Hepatocyte (in vitro differentiated cells): ENCODE measurements around the gene CA12. TPM values are rescaled to one million over a fixed set of nuclear protein-coding genes. Genes with fewer than 3 reads are reported as not detected.
A peak's percentile ranks its signal among the peaks of the same experiment; 100 is the strongest.

Source experiments
- DNase-seq: peaks from one replicate; pipeline ENCODE4 v3.0.0-alpha.2; 2016; ENCODE audit warnings: low spot score
- H2AFZ ChIP-seq: fragments of 200-600 bp; sonication (generic); 2 replicates; pipeline ENCODE4 v1.6.0; 2016; ENCODE audit warnings: antibody characterized with exemption, mild to moderate bottlenecking
- H3K27ac ChIP-seq: fragments of 200-600 bp; sonication (generic); 2 replicates; pipeline ENCODE4 v1.5.1; 2016; ENCODE audit warnings: mild to moderate bottlenecking
- H3K27me3 ChIP-seq: fragments of 200-600 bp; sonication (generic); 2 replicates; pipeline ENCODE4 v1.6.1; 2016
- H3K36me3 ChIP-seq: fragments of 200-600 bp; sonication (generic); replicated peaks from 2 replicates; pipeline ENCODE4 v1.5.1; 2016; ENCODE audit warnings: low read depth; ENCODE audit not compliant: insufficient read depth
- H3K4me1 ChIP-seq: fragments of 200-600 bp; sonication (generic); 2 replicates; pipeline ENCODE4 v1.5.1; 2016; ENCODE audit warnings: mild to moderate bottlenecking, moderate library complexity; ENCODE audit not compliant: insufficient read depth
- H3K4me2 ChIP-seq: fragments of 200-600 bp; sonication (generic); 2 replicates; pipeline ENCODE4 v1.6.0; 2016
- H3K4me3 ChIP-seq: fragments of 200-600 bp; sonication (generic); 2 replicates; pipeline ENCODE4 v1.5.1; 2016; ENCODE audit warnings: mild to moderate bottlenecking
- H3K79me2 ChIP-seq: fragments of 200-600 bp; sonication (generic); 2 replicates; pipeline ENCODE4 v1.6.0; 2017; ENCODE audit warnings: mild to moderate bottlenecking
- H3K9me2 ChIP-seq: fragments of 200-600 bp; sonication (generic); replicated peaks from 2 replicates; pipeline ENCODE4 v1.6.0; 2017; ENCODE audit warnings: mild to moderate bottlenecking; ENCODE audit not compliant: insufficient read depth
- H3K9me3 ChIP-seq: fragments of 200-600 bp; sonication (generic); 2 replicates; pipeline ENCODE4 v1.5.1; 2016; ENCODE audit warnings: low read depth, mild to moderate bottlenecking
- H4K20me1 ChIP-seq: fragments of 200-600 bp; sonication (generic); 2 replicates; pipeline ENCODE4 v1.6.0; 2016; ENCODE audit warnings: mild to moderate bottlenecking; ENCODE audit not compliant: insufficient read depth, poor library complexity, severe bottlenecking
- EZH2 ChIP-seq: fragments of 200-600 bp; sonication (generic); IDR thresholded peaks from 2 replicates; pipeline ENCODE4 v1.6.1; 2016; ENCODE audit warnings: antibody characterized with exemption, mild to moderate bottlenecking, borderline replicate concordance
- EZH2phosphoT487 ChIP-seq: fragments of 200-600 bp; sonication (generic); IDR thresholded peaks from one replicate; pipeline ENCODE4 v1.6.1; 2018; ENCODE audit warnings: antibody characterized with exemption, mild to moderate bottlenecking, low read depth, moderate library complexity; ENCODE audit not compliant: unreplicated experiment, severe bottlenecking
- WGBS: methylation state at CpG from one replicate; pipeline ENCODE4 v1.1.6; 2016; ENCODE audit warnings: low lambda C conversion rate; ENCODE audit errors: missing lambda C conversion rate; 5-methylcytosine and 5-hydroxymethylcytosine counted together
- polyA plus RNA-seq: library from polyadenylated mRNA; unstranded; fragments of >200 nt; fragmentation: Nextera tagmentation; extraction: Ambion mirVana; gene quantifications from 2 replicates; pipeline ENCODE4 v1.2.1, GENCODE V29; 2016
- total RNA-seq: library from RNA; depleted of rRNA; stranded (reverse); fragments of >200 nt; gene quantifications from 2 replicates; pipeline ENCODE4 v1.2.3, GENCODE V29; 2014
- TF ChIP-seq, protein P1 (sequence below): fragments of 200-600 bp; sonication (generic); IDR thresholded peaks from 2 replicates; pipeline ENCODE4 v1.5.1; 2016; ENCODE audit warnings: antibody characterized with exemption, mild to moderate bottlenecking; ENCODE audit not compliant: poor library complexity

The CA12 gene
- total and polyA plus RNA-seq, 2 experiments from 2014 or later = 13.8 to 16.6 TPM

DNA sequence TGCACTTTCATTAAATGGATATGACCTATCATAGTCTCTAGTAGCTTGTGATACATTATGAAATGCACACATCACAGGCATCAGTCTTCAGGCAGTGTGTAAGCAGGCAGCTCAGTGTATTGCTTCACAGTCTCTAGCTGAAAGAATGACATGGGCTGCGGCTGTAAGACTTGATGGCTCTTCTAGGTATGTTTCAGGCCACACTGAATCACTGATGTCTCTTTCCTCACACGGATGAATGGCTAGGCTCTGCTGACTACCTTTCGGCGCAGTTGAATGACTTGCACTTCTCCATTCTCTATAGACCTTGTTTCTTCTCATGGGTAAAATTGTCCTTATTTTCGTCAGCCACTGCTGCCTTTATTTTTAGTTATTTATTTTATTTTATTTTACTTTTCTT, 88.9 kb downstream of the CA12 start:
- TF ChIP-seq, protein P1, sequence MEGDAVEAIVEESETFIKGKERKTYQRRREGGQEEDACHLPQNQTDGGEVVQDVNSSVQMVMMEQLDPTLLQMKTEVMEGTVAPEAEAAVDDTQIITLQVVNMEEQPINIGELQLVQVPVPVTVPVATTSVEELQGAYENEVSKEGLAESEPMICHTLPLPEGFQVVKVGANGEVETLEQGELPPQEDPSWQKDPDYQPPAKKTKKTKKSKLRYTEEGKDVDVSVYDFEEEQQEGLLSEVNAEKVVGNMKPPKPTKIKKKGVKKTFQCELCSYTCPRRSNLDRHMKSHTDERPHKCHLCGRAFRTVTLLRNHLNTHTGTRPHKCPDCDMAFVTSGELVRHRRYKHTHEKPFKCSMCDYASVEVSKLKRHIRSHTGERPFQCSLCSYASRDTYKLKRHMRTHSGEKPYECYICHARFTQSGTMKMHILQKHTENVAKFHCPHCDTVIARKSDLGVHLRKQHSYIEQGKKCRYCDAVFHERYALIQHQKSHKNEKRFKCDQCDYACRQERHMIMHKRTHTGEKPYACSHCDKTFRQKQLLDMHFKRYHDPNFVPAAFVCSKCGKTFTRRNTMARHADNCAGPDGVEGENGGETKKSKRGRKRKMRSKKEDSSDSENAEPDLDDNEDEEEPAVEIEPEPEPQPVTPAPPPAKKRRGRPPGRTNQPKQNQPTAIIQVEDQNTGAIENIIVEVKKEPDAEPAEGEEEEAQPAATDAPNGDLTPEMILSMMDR = no peak
- TF ChIP-seq EZH2phosphoT487 = no peak
- TF ChIP-seq EZH2 = no peak
- DNase-seq = no peak
- H4K20me1 ChIP-seq = no peaks in the 10 kb centered on the region
- H3K9me3 ChIP-seq = no peaks in the 10 kb centered on the region
- H3K9me2 ChIP-seq = no peaks in the 10 kb centered on the region
- no peaks in the 10 kb centered on the region for H3K4me1 ChIP-seq
- no peak overlapping the region for H2AFZ ChIP-seq
- peaks cover 3% of the 10 kb centered on the region for H3K79me2 ChIP-seq
- H3K4me3 ChIP-seq = no peak overlapping the region
- H3K27ac ChIP-seq = no peak overlapping the region
- WGBS = 99% methylated on average over 5 of the region's 5 CpGs
- no peaks in the 10 kb centered on the region for H3K36me3 ChIP-seq
- no peaks in the 10 kb centered on the region for H3K27me3 ChIP-seq
- no peak overlapping the region for H3K4me2 ChIP-seq

DNA sequence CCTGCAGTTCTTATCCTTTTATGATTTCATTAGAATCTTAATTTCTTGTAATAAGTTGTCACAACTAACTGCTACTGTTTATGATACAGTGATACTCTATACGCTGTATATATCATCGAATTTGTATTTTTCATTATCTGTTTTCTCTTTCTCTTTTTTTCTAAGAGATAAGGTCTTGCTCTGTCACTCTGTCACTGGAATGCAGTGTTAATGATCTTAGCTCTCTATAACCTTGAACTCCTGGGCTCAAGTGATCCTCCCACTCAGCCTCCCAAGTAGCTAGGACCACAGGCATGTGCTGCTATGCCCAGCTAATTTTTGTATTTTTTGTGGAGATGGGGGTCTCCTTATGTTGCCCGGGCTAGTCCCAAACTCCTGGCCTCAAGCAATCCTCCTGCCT, 89.4 kb downstream of the CA12 start:
- Histone ChIP-seq H3K9me2 (no peaks in the 10 kb centered on the region), H3K4me3 (no peak overlapping the region), H3K4me2 (no peak overlapping the region), H4K20me1 (no peaks in the 10 kb centered on the region), H3K4me1 (no peaks in the 10 kb centered on the region), H3K9me3 (no peaks in the 10 kb centered on the region), H3K36me3 (no peaks in the 10 kb centered on the region), H3K79me2 (peaks cover 2% of the 10 kb centered on the region), H2AFZ (no peak overlapping the region), H3K27me3 (no peaks in the 10 kb centered on the region), H3K27ac (no peak overlapping the region)
- TF ChIP-seq, protein P1 = no peak
- TF ChIP-seq EZH2phosphoT487 (no peak), EZH2 (no peak)
- 88% methylated on average over 3 of the region's 3 CpGs for WGBS
- no peak for DNase-seq

DNA sequence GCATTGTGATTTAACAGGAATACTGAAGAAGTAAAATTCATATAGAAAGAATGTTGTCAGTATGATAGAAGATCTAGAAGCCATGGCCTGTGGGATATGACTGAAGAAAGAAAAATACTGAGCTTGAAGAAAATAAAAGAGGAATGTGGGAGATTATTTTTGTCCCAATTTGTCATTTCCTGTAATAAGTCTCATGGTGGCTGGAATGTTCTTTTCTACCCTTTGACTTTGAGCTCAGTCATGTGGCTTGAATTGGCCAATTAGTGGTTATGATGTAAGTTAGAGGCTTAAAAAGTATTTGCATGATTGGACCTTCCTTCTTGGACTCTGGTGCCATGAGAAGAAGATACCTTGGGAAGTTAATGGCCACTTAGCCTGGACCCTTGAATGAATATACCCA, 90.1 kb downstream of the CA12 start:
- TF ChIP-seq EZH2 = no peak
- Histone ChIP-seq H3K4me2 (no peak overlapping the region), H3K9me3 (no peaks in the 10 kb centered on the region), H3K27me3 (no peaks in the 10 kb centered on the region), H3K36me3 (no peaks in the 10 kb centered on the region), H3K79me2 (no peaks in the 10 kb centered on the region), H3K4me1 (no peaks in the 10 kb centered on the region), H4K20me1 (no peaks in the 10 kb centered on the region), H2AFZ (no peak overlapping the region), H3K4me3 (no peak overlapping the region), H3K9me2 (no peaks in the 10 kb centered on the region), H3K27ac (peak overlapping the region; percentile 17)
- peak; percentile 8 for DNase-seq

DNA sequence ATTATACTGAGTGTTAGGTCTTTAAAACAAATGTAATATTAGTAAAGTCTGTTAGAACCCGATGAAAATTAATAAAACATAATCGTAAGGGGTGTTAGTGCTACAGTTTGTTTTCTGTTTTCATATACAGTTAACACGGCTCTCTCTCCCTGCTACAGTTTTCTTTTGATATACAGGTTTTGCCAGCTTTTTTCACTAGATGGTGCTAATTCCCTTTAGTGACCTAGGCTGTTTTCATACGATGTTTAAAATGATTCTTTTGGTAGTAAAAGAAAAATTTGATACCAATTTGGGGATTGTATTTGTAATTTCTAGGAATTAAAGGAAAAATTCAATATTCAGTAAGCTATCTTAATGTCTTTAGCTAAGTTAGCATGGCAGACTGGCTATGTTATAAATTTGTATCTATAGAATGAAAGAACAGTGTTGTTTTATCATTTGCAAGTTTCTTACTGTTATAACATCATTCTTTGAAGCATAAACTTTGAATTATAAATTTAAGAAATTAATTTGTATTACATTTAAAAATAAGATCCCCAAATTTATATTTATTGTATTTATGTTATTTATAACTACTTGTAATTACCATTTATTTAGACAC, 92.8 kb downstream of the CA12 start:
- H3K4me2 ChIP-seq = no peak overlapping the region
- no peak overlapping the region for H3K27ac ChIP-seq
- TF ChIP-seq, protein P1 = peak; percentile 85
- TF ChIP-seq EZH2phosphoT487 = no peak
- no peak for TF ChIP-seq EZH2
- no peak overlapping the region for H2AFZ ChIP-seq
- no peaks in the 10 kb centered on the region for H3K4me1 ChIP-seq
- no peaks in the 10 kb centered on the region for H3K9me2 ChIP-seq
- WGBS = 12% methylated on average over 4 of the region's 4 CpGs
- H4K20me1 ChIP-seq = no peaks in the 10 kb centered on the region
- peak; percentile 72 for DNase-seq
- H3K9me3 ChIP-seq = no peaks in the 10 kb centered on the region
- no peaks in the 10 kb centered on the region for H3K27me3 ChIP-seq
- H3K4me3 ChIP-seq = no peak overlapping the region
- H3K36me3 ChIP-seq = no peaks in the 10 kb centered on the region
- no peaks in the 10 kb centered on the region for H3K79me2 ChIP-seq
